GM19240 (cell line): Measurements from ENCODE around the gene CCDC18.
"Not testable (repeated sequence)": the region's sequence is repeated elsewhere in the genome, so short reads cannot be mapped to it uniquely, and the experiment has no call there.

Source experiments
- DNase-seq: peaks from one replicate; pipeline ENCODE4 v3.0.0; 2011; ENCODE audit warnings: low spot score; ENCODE audit not compliant: insufficient read length

Gene CCDC18, protein sequence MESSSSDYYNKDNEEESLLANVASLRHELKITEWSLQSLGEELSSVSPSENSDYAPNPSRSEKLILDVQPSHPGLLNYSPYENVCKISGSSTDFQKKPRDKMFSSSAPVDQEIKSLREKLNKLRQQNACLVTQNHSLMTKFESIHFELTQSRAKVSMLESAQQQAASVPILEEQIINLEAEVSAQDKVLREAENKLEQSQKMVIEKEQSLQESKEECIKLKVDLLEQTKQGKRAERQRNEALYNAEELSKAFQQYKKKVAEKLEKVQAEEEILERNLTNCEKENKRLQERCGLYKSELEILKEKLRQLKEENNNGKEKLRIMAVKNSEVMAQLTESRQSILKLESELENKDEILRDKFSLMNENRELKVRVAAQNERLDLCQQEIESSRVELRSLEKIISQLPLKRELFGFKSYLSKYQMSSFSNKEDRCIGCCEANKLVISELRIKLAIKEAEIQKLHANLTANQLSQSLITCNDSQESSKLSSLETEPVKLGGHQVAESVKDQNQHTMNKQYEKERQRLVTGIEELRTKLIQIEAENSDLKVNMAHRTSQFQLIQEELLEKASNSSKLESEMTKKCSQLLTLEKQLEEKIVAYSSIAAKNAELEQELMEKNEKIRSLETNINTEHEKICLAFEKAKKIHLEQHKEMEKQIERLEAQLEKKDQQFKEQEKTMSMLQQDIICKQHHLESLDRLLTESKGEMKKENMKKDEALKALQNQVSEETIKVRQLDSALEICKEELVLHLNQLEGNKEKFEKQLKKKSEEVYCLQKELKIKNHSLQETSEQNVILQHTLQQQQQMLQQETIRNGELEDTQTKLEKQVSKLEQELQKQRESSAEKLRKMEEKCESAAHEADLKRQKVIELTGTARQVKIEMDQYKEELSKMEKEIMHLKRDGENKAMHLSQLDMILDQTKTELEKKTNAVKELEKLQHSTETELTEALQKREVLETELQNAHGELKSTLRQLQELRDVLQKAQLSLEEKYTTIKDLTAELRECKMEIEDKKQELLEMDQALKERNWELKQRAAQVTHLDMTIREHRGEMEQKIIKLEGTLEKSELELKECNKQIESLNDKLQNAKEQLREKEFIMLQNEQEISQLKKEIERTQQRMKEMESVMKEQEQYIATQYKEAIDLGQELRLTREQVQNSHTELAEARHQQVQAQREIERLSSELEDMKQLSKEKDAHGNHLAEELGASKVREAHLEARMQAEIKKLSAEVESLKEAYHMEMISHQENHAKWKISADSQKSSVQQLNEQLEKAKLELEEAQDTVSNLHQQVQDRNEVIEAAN (N-terminal part only)

DNA sequence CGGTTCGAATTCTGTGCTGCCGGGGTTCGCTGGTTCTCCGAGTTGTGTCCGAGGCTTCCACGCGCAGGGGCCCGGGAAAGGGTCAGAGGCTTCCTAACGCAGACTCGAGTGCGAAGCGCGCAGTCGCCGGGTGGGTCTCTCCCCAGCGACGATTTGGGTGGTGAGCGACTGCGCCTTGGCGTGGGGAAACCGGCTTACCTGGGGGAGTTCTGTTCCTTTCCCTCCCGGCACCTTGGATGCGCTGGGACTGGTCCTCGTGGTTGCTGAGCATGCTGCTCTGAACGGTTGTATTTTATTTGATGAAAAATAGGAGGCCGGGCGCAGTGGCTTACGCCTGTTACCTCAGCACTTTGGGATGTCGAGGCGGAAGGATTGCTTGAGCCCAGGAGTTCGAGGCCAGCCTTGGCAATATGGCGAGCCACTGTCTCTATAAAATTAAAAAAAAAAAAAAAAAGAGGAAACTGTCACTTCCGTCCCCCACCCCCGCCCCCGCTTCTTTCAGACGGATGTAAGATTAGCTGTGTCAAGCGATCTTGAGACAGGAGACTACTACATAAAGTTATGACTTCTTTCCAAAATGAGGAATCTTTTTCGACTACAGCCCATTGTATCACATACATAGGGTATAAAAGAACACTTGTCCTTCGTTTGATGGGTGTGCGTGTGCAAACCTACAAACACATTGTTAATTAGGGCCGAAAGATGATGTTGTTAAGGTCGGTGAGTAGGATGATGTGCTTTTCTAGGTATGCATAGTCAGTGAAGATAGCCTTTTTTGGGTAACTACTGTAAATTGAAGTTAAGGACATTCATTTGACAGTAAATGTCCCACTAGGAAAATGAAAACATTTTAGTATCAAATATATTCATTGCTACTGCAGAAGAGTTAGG lies at the start of gene CCDC18:
CCDC18 (plus strand) TSS at position 2 of the 891 bp plus-strand sequence. CDS start 2,638 bp downstream, outside the sequence.
- no peak for DNase-seq

DNA sequence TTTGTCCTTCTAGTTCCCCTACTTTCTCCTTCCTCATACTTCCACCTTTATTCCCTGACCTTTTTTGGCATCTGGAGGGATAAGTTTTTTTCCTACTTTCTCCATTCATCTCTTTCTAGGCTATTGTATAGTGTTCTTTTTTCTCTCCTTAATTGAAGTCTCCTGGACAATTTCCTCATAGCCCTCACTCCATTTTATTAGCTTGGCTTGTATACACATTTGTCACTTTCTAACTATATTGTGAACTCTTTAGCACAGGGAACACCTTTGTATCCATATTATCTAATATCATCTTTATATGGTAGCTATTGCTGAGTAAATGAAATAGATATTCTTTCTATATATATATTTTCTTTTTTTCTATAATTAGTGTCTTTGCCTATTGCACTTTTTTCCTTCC lies 47.9 kb upstream of the CCDC18 start:
- no peak for DNase-seq

DNA sequence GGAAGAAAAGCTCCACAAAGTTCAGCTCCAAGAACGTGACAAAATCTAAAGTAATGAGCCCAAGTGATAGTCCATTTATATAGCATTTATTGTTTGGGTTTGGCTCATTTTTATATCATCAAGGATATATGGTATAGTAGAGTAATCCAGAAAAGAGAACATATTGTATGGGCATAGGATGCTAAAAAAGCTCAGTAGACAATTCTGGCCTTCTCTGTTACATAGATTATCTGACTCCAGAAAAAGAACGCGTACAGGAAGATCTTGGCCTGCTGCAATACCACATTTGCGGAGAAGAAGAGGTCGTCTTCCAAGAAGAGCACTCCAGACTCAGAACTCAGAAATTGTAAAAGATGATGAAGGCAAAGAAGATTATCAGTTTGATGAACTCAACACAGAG lies 44.1 kb upstream of the CCDC18 start:
- no peak for DNase-seq

DNA sequence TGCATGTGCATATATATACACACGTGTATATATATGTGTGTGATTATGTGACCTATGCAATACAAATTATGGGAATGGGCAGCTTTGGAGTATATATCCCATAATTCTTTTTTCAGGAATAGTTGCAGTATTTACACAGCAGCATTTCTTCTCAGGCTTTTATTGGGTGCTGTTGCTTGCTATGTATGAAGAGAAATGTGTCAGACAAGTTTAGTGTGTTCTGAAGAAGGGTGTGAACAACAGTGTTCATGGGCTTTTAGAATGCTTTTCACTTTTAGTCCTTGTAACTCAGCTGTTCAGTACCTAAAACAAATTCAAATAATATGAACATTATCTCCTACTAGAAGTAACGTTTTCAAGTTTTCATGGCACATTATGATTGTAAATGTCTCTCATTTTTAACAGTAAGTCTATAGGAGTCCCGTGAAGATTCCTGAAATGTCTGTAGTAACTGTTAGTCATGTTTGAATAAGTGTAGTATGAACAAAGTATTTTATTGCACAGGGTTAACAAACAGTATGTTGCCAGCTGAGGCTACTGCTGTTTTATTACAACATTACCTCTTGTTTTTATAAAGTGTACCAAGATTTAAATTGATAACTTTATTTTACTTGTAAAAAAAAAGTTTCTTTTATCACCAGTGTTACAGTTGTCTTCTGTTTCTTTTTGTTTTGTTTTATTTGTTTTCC lies 42.8 kb upstream of the CCDC18 start:
- no peak for DNase-seq

DNA sequence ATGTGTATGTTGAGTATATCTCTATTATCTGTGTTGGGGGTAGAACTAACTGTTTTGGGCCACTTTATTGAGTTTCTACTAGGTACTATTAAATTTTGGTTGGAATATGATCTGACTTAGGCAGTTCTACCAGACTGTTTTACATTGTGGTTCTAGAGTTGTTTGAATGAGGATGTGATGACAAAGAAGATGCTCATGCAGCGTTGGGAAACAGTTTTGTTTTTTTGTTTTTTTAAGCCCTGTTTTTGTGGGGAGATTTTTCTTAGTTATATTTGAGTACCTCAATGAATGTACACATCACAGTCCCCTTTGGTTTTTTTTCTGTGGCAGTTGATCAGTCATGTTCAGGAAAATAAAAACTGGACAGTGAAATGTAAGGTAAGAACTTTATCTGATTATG lies 40.4 kb upstream of the CCDC18 start:
- DNase-seq = no peak

DNA sequence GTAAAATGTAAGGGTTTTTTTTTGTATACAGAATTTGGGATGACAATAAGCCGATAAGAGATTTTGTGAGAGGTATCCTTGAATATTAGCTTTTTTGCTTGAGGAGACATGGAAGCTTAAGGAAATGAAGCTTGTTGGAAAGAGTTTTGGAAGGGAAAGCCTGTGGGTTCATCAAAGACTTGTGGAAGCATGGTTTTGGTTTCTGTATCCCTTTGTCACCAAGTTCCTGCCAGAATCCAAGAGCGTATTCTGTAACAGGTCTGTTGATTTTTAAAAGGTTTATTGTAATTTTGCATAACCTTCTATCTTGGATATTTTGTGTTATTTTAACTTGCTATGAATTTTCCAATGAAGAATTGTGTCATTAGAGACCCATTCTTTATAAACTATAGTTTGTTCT lies 38.4 kb upstream of the CCDC18 start:
- no peak for DNase-seq

DNA sequence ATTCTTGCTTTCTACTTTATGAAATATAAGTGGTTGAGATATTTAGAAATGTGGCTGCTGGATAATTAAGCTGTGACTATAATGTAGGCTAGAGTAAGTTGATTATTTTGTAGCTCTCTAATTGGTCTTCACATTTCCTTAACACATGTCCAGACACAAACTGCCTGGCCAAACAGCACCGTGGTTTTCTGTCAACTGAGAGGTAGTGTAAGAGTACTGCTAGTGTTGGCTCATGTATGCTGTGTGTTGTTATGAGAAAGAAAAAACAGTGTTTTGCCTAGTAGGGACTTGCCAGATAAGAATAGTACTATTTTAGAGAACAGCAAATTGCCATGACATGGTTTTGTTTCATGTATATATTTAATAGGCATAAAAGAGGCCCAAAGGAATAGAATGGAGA lies 37.4 kb upstream of the CCDC18 start:
- DNase-seq = no peak

DNA sequence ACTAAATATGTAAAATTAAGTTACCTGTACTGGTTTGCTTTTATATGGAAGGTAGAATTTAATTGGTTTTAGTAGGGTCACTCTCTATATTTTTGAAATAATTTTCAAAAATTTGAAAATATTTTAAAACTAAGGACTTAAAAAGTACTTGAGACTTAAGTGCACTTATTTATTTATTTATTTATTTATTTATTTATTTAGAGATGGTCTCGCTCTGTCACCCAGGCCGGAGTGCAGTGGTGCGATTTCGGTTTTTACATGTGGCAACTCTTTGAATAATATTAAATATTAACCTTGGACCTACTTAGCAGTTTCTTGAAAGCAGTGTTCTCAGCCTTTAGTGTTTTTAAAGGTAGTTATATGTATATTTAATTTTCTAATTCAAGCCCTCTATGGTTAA lies 36.8 kb upstream of the CCDC18 start:
- no peak for DNase-seq

DNA sequence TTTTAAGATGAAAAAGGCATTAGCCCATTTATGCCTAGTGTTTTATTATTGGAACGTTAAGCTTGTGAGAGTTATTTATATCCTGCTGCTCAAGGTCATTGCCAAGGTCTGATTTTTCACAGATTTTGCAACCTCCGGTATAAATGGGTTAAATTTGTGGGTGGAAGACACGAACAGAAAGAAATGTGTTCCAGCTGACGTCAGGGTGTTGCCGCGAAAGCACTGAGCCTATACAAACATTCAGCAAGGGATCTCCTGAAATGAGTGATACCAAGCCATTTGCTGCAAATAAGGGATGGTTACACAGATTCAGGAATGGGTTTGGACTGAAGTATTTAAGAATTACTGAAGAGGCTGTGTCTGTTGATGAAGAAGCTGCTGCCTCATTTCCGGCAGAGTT lies 32.5 kb upstream of the CCDC18 start:
- no peak for DNase-seq

DNA sequence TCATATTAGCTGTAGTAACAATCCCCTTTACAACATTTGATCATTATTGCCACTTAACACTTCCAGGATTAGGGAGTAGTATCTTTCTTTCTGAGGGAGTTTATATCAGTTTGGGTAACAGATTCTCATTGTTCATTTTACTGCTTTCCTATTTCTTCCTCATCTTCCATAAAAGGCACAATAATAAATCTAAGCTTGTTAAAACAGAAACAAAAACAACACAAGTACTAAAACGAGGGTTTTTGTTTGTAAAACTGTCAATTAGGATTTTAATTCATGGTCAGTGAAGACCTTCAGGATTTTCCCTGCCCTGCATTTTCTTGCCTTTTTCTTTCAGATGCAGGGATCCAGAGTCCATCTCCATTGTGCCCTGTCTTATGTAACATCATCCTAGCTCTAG lies 29.8 kb upstream of the CCDC18 start:
- no peak for DNase-seq

DNA sequence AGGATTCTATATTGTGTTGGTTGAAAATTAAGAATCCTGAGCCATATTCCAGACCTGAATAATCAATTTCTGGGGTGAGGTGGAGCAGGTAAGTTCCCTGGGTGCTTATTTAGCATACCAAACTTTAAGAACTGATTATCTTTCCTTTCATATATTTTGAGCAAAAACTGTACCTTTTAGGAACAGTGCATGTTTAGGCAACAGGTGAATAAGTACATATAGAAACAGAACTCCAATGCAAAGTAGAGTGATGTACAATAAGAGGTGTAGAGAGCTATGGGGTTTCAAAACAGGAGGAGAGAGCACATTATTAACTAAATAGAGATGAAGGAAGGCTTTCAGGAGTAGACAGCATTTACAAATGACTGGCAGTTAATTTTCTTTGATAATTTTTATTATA lies 29.1 kb upstream of the CCDC18 start:
- no peak for DNase-seq

DNA sequence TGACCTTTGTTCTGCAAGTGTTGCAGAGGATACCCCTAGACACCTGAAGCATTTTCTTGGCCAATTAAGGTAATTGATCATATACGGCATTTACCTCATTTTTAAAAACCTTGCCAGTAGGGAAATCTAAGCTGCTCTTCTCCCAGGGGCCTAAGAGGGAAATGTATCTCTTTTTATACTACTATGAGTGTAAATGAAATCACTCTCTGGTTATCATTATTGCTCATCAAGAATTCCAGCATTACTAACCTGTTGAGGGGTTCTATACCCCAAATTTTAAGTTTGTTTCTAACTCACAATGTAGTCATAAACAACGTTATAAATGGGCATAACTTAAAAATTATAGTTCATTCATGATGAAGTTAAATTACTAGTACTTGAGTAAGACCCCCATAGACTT lies 27.7 kb upstream of the CCDC18 start:
- DNase-seq = no peak

DNA sequence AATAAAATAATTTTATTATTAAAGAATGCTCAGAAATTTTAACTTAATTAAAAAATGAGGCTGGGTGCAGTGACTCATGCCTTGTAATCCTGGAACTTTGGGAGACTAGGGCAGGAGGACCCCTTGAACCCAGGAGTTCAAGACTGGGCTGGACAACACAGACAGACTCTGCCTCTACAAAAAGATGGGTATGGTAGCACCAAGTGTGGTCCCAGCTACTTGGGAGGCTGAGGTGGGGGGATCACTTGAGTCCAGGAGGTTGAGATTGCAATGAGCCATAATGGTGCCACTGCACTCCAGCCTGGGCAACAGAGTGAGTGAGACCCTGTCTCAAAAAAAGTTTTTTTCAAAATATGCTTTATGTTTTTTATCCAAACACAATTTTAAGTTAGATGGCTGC lies 25.6 kb upstream of the CCDC18 start:
- DNase-seq = no peak

DNA sequence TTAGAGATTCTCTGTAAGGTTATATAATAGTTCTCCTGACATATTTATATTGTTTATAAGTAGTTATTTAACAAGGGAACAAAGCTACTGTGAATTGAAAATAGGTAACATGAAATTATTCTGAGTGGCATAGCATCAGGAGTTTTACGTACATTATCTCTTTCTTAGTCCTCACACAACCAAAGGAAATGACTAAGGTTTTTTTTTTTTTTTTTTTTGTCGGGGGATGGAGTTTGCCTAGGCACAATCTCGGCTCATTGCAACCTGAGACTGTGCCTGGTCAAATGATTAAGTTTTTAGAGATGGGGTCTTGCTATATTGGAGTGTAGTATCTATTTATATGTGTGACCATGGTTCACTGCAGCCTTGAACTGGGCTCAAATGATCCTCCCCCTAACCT lies 25.2 kb upstream of the CCDC18 start:
- DNase-seq = no peak

DNA sequence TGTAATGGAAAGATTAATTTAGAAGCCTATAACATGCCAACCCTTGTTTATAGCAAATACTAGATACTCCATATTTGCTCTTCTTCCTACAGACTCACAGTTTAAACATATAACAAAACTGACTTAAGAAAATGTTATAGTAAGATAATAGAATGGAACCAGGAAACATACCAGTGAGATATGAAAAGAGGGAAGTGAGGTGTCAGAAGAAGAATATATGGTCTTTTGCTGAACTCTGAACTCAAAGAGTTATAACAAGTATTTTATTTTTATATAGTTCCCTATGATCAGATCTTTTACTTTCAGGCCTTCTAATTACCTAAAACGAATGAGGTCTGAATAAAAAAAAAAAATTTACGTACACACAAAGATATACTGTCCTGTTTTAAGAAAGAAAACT lies 21.2 kb upstream of the CCDC18 start:
- DNase-seq = no peak

DNA sequence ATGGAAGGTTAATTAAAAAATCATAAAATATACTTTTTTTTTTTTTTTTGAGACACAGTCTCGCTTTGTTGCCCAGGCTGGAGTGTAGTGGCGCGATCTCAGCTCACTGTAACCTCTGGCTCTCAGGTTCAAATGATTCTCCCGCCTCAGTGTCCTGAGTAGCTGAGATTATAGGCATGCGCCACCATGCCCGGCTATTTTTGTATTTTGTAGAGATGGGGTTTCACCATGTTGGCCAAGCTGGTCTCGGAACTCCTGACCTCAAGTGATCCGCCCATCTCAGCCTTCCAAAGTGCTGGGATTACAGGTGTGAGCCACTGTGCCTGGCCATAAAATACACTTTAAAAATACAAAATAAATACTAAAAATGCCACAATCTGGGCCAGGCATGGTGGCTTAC lies 17.2 kb upstream of the CCDC18 start:
- DNase-seq = not testable (repeated sequence)

DNA sequence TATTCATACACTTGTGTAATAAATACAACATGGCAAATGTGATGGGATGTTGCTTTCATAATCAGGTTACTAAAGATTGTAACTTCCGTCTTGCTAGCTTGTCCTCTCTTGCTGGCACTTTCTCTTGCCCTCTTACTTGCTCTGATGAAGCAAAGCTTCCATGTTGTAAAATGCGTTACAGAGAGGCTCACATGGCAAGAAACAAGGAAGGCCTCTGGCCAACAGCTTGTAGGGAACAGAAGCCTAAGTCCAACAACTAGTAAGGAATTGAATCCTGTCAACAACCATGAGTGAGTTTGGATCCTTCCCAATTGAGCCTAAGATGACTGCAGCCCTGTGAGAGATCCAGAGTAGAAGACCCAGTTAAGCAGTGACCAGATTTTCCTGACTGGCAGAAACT lies 15.7 kb upstream of the CCDC18 start:
- DNase-seq = no peak

DNA sequence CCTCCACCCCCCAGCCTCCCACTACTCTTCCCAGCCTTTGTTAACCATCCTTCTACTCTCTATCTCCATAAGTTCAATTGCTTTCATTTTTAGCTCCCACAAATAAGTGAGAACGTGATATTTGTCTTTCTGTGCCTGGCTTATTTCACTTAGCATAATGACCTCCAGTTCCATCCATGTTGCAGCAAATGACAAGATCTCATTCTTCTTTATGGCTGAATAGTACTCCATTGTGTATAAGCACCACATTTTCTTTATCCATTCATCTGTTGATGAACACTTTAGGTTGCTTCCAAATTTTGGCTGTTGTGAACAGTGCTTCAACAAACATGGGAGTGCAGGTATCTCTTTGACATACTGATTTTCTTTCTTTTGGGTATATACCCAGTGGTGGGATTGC lies 14.6 kb upstream of the CCDC18 start:
- DNase-seq = not testable (repeated sequence)

DNA sequence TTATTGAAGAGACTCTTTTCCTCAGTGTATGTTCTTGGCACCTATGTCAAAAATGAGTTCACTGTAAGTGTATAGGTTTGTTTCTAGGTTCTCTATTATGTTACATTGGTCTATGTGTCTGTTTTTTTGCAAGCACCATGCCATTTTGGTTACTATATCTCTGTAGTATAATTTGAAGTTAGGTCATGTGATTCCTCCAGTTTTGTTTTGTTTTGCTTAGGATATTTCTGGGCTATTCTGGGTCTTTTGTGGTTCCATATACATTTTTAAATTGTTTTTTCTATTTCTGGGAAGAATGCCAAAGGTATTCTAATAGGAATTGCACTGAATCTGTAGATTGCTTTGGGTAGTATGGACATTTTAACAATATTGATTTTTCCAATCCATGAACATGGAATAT lies 13.5 kb upstream of the CCDC18 start:
- DNase-seq = no peak

DNA sequence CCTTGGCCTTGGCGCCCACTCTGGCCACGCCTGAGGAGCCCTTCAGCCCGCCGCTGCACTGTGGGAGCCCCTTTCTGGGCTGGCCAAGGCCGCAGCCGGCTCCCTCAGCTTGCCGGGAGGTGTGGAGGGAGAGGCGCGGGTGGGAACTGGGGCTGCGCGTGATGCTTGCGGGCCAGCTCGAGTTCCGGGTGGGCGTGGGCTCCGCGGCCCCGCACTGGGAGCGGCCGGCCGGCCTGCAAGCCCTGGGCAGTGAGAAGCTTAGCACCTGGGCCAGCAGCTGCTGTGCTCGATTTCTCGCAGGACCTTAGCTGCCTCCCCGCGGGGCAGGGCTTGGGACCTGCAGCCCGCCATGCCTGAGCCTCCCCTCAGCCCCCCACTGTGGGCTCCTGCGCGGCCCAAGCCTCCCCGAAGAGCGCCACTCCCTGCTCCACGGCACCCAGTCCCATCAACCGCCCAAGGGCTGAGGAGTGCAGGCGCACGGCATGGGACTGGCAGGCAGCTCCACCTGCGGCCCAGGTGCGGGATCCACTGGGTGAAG lies 10.3 kb upstream of the CCDC18 start:
- not testable (repeated sequence) for DNase-seq
